ENCODE measurements around the gene SLC24A3.

DNA sequence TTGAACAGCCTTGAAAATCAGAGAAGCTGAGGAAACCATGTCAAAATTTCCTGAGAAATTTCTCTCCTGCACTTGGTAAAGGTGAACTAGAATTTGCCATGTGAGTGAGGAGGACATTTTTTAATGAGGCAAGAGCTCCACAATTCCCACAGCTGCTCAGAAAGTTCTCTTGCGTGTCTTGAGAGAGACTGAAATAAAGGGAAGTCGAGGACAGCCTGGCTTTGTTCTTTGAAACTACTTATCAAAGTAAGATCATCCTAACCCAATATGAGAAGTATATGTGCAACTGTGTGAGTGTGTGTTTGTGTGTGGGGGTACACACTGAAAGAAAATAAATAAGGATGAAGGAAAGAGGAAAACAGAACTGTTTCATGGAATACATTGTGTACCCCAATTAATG lies 163.4 kb downstream of the SLC24A3 start:
- TF ChIP-seq CTCF (IDR thresholded peaks at IDR 0.05) (no peak), POLR2A (IDR thresholded peaks at IDR 0.05) (no peak)

All from upper lobe of left lung (tissue), 4 donors.